ENCODE data around the gene NEURL1B. TPM values are rescaled to one million over a fixed set of nuclear protein-coding genes. Genes with fewer than 3 reads are reported as not detected.

The NEURL1B gene
- total and polyA plus RNA-seq, 2 experiments from 2014 or later, result 0.65 to 5.8 TPM

DNA sequence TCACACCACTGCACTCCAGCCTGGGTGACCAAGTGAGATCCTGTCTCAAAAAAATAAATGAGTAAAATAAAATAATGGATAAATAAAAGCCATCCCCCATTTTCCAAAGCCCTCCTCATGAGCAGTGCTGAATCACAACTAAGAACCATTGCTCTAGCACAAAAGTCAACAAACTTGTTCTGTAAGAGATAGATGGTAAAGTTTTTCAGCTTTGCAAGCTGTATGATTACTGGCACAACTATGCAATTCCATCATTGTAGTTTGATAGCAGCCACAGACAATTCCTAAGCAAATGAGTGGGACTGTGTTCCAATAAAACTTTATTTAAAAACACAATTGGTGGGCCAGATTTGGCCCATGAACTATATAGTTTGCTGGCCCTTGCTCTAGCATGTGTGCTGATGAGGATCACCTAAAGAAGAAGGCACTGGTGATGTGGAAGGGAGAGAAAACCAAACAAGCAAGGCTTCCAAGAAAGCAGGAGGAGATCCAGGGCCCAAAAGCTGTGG is 64.6 kb downstream of the NEURL1B start:
- Histone ChIP-seq H3K4me3 (no peak overlapping the region), H3K9me3 (ENCODE audit: low read depth) (no peaks in the 10 kb centered on the region), H3K9me2 (replicated peaks; ENCODE audit: insufficient read depth) (no peaks in the 10 kb centered on the region), H3K79me2 (no peaks in the 10 kb centered on the region), H3K27ac (no peak overlapping the region), H3K4me1 (ENCODE audit: insufficient read depth) (peaks cover 9% of the 10 kb centered on the region), H2AFZ (no peak overlapping the region), H4K20me1 (ENCODE audit: insufficient read depth, poor library complexity, severe bottlenecking) (no peaks in the 10 kb centered on the region), H3K36me3 (replicated peaks; ENCODE audit: insufficient read depth, low read depth) (no peaks in the 10 kb centered on the region), H3K4me2 (no peak overlapping the region), H3K27me3 (no peaks in the 10 kb centered on the region)
- no peak for DNase-seq (ENCODE audit: low spot score)
- TF ChIP-seq CTCF (IDR thresholded peaks at IDR 0.05; ENCODE audit: poor library complexity), result no peak
- no peak for TF ChIP-seq EZH2phosphoT487 (IDR thresholded peaks at IDR 0.05; ENCODE audit: low read depth, severe bottlenecking, unreplicated experiment)
- TF ChIP-seq EZH2 (IDR thresholded peaks at IDR 0.05; ENCODE audit: borderline replicate concordance), result no peak

- Histone ChIP-seq H3K27ac (no peak overlapping the region), H3K27me3 (no peaks in the 10 kb centered on the region), H3K9me2 (replicated peaks; ENCODE audit: insufficient read depth) (no peaks in the 10 kb centered on the region), H3K4me3 (no peak overlapping the region), H3K36me3 (replicated peaks; ENCODE audit: insufficient read depth, low read depth) (no peaks in the 10 kb centered on the region), H3K4me1 (ENCODE audit: insufficient read depth) (no peaks in the 10 kb centered on the region), H4K20me1 (ENCODE audit: insufficient read depth, poor library complexity, severe bottlenecking) (no peaks in the 10 kb centered on the region), H3K79me2 (no peaks in the 10 kb centered on the region), H3K9me3 (ENCODE audit: low read depth) (no peaks in the 10 kb centered on the region), H3K4me2 (no peak overlapping the region), H2AFZ (no peak overlapping the region)
- TF ChIP-seq EZH2 (IDR thresholded peaks at IDR 0.05; ENCODE audit: borderline replicate concordance) (no peak), EZH2phosphoT487 (IDR thresholded peaks at IDR 0.05; ENCODE audit: low read depth, severe bottlenecking, unreplicated experiment) (no peak), CTCF (IDR thresholded peaks at IDR 0.05; ENCODE audit: poor library complexity) (no peak)
- no peak for DNase-seq (ENCODE audit: low spot score)
- 64% methylated on average over 4 of the region's 4 CpGs for WGBS (ENCODE audit: low lambda C conversion rate, missing lambda C conversion rate)
Observed at GRCh38 chr5:172706796-172707195, 65.7 kb downstream of the NEURL1B start.

DNA sequence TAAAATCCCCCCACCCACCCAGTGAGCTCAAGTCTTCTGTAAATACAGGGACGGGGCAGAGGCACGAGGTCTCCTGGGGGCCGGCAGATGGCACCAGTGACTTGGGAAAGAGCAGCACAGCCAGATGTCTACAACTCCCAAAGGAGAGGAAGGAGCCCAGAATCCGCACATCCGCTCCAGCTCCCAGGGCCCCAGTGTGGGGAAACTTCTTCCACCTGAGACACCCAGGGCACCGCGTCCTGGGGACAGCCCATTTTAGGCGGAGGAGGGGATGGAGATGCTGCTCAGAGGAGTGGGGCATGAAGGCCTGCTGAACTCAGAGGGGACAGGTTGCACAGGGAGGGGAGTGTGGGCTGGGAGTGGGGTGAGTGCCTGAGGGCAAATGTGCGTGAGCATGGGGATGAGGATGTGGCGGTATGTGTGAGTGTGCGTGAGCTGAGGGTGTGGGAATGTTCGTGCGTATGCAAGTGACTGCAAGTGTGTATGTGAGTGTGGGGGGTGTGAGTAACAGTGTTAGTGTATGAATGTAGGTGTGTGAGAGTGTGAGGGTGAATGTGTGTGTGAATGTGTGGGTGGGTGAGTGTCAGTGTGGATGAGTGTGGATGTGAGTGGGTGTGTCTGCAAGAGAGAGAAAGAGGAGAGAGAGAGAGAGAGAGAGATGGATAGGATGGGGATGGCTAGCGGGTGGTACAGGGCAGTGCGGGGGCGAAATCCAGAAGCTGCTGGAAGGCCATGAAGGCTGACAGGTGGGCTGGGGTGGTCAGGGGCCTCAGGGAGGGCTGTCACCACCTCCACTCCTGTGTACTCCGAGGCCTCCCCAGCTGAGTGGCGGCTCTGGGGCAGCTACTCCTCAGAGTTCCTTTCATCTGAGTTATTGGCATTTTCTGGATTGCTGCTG is 66.5 kb downstream of the NEURL1B start:
- Histone ChIP-seq H3K4me1 (ENCODE audit: insufficient read depth) (no peaks in the 10 kb centered on the region), H3K27me3 (no peaks in the 10 kb centered on the region), H2AFZ (no peak overlapping the region), H3K4me2 (no peak overlapping the region), H3K4me3 (no peak overlapping the region), H4K20me1 (ENCODE audit: insufficient read depth, poor library complexity, severe bottlenecking) (no peaks in the 10 kb centered on the region), H3K9me3 (ENCODE audit: low read depth) (no peaks in the 10 kb centered on the region), H3K9me2 (replicated peaks; ENCODE audit: insufficient read depth) (no peaks in the 10 kb centered on the region), H3K36me3 (replicated peaks; ENCODE audit: insufficient read depth, low read depth) (no peaks in the 10 kb centered on the region), H3K79me2 (no peaks in the 10 kb centered on the region), H3K27ac (no peak overlapping the region)
- whole genome bisulfite sequencing (ENCODE audit: low lambda C conversion rate, missing lambda C conversion rate), result 48% methylated on average over 18 of the region's 18 CpGs
- TF ChIP-seq CTCF (IDR thresholded peaks at IDR 0.05; ENCODE audit: poor library complexity) (peak; percentile 60), EZH2phosphoT487 (IDR thresholded peaks at IDR 0.05; ENCODE audit: low read depth, severe bottlenecking, unreplicated experiment) (no peak), EZH2 (IDR thresholded peaks at IDR 0.05; ENCODE audit: borderline replicate concordance) (no peak)
- DNase-seq (ENCODE audit: low spot score), result peak; percentile 72

Measured in hepatocyte (in vitro differentiated cells).